Calu3 (cell line): Measurements from ENCODE around the gene C22orf15. TPM values are rescaled to one million over a fixed set of nuclear protein-coding genes. Genes with fewer than 3 reads are reported as not detected.
A peak's percentile ranks its signal among the peaks of the same experiment; 100 is the strongest.

ENCODE experiments used
- BruUV-seq: library from RNA; stranded (reverse); fragments of 400-500 nt; replicated peaks from 2 replicates; lab custom pipeline; 2021; lab: Mats Ljungman, UMichigan
- CTCF ChIA-PET: fragments of 300-600 bp; sonication (Branson Sonifier 250); formaldehyde crosslinking; loops from one replicate; lab custom pipeline; 2022; ENCODE audit warnings: antibody characterized with exemption; lab: Charles Lee
- DNase-seq: peaks from one replicate; pipeline ENCODE4 v3.0.0; 2022
- H3K27ac Mint-ChIP-seq: one replicate; pipeline ENCODE4 v1.8.0; 2022; ENCODE audit warnings: mixed read lengths; ENCODE audit not compliant: unreplicated experiment
- H3K27me3 Mint-ChIP-seq: one replicate; pipeline ENCODE4 v1.8.0; 2022; ENCODE audit warnings: mixed read lengths; ENCODE audit not compliant: unreplicated experiment
- H3K36me3 Mint-ChIP-seq: one replicate; pipeline ENCODE4 v1.8.0; 2022; ENCODE audit warnings: mild to moderate bottlenecking, moderate library complexity, mixed read lengths; ENCODE audit not compliant: insufficient read depth, unreplicated experiment
- H3K4me1 Mint-ChIP-seq: one replicate; pipeline ENCODE4 v1.8.0; 2022; ENCODE audit warnings: mild to moderate bottlenecking, low read depth, mixed read lengths; ENCODE audit not compliant: unreplicated experiment
- H3K4me3 Mint-ChIP-seq: one replicate; pipeline ENCODE4 v1.8.0; 2022; ENCODE audit warnings: mild to moderate bottlenecking, low read depth, moderate library complexity, mixed read lengths; ENCODE audit not compliant: unreplicated experiment
- H3K9me3 Mint-ChIP-seq: one replicate; pipeline ENCODE4 v1.8.0; 2022; ENCODE audit warnings: low read depth, mixed read lengths; ENCODE audit not compliant: unreplicated experiment
- CTCF ChIP-seq: fragments of 200-600 bp; IDR thresholded peaks from one replicate; pipeline ENCODE4 v1.8.0; 2022; ENCODE audit warnings: antibody characterized with exemption; ENCODE audit not compliant: unreplicated experiment
- intact Hi-C: fragments of 100-400 bp; cut with micrococcal nuclease; formaldehyde crosslinking; loops from one replicate; pipeline ENCODE4 v1.10.0; 2022; ENCODE audit not compliant: unreplicated experiment
- total RNA-seq: library from RNA; stranded (reverse); gene quantifications from 2 replicates; pipeline ENCODE4 v1.2.3, GENCODE V29; 2022

The C22orf15 gene
- total RNA-seq, 1 experiment from 2014 or later = not detected

- intact Hi-C loops = no loop called here
- H3K27me3 Mint-ChIP-seq = peaks cover 26% of the 10 kb centered on the region
- CTCF ChIA-PET = no interaction called here
- peak within 1 kb of the TSS; percentile 45 for H3K4me3 Mint-ChIP-seq
- no TSS peak for BruUV-seq
- DNase-seq = peak; percentile 50
- peaks cover 6% of the 10 kb centered on the region for H3K36me3 Mint-ChIP-seq
- no peak within 1 kb of the TSS for H3K27ac Mint-ChIP-seq
- TF ChIP-seq CTCF = no peak
- peaks cover 20% of the 10 kb centered on the region for H3K4me1 Mint-ChIP-seq
- no peaks in the 10 kb centered on the region for H3K9me3 Mint-ChIP-seq
Observed at GRCh38 chr22:23772649-23773473, 10.1 kb downstream of the C22orf15 start, which contains the start of gene MMP11. MMP11 (plus strand) TSS chr22:23772849; CDS start chr22:23772871, 22 bp downstream.

DNA sequence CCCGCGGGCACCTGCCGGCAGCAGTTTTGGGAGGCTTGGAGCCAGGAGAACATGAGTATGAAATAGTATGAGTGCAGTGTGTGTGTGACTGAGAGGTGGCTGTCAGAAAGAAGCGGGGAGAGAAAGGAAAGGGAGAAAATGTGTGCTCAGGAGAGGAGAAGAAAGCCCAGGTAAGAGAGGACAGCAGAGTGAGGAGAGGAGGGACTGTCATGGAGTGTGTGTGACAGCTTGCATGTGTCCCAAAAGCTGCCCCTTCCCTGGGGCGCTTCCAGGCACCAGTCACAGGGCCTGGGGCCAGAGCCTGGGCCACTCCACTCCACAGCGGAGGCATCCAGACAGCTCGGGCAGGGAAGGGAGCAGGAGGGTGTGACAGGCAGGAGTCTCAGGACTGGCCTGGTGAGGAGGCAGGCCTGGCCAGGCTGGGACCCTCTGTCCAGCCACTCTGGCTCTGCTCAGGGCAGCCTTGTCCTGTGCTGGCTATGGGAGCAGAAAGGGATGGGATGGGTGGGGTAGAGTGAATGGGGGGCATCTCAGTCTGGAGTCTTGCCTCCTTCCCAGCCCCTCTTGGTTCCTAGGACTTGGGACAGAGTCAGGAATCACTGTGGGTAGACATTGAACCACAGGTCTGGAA lies 10.8 kb downstream of the C22orf15 start:
- Mint-ChIP-seq H3K36me3 (no peaks in the 10 kb centered on the region), H3K4me3 (peak overlapping the region; percentile 45), H3K9me3 (no peaks in the 10 kb centered on the region), H3K4me1 (peaks cover 20% of the 10 kb centered on the region), H3K27ac (no peak overlapping the region), H3K27me3 (peaks cover 26% of the 10 kb centered on the region)
- no peak for DNase-seq
- TF ChIP-seq CTCF = no peak
- CTCF ChIA-PET = no interaction called here
- intact Hi-C loops = no loop called here
- no TSS peak for BruUV-seq

- TF ChIP-seq CTCF = no peak
- CTCF ChIA-PET = interaction anchor here (0.5 kb wide), 1 partner anchor 83 kb away, joined by 4 read pairs; the partner anchor contains the start of gene SLC2A11
- Mint-ChIP-seq H3K27me3 (peaks cover 26% of the 10 kb centered on the region), H3K9me3 (no peaks in the 10 kb centered on the region), H3K4me3 (no peak overlapping the region), H3K27ac (no peak overlapping the region), H3K4me1 (peaks cover 22% of the 10 kb centered on the region), H3K36me3 (no peaks in the 10 kb centered on the region)
- DNase-seq = no peak
- no TSS peak for BruUV-seq
- intact Hi-C loops = no loop called here
Observed at GRCh38 chr22:23774114-23774921, 11.5 kb downstream of the C22orf15 start.

GRCh38 chr22:23774922-23775436 lies 12.2 kb downstream of the C22orf15 start:
- H3K4me3 Mint-ChIP-seq = no peak overlapping the region
- DNase-seq = no peak
- no peak overlapping the region for H3K27ac Mint-ChIP-seq
- H3K27me3 Mint-ChIP-seq = peaks cover 26% of the 10 kb centered on the region
- BruUV-seq = no TSS peak
- H3K4me1 Mint-ChIP-seq = peaks cover 28% of the 10 kb centered on the region
- TF ChIP-seq CTCF = no peak
- no peaks in the 10 kb centered on the region for H3K9me3 Mint-ChIP-seq
- peaks cover 4% of the 10 kb centered on the region for H3K36me3 Mint-ChIP-seq
- CTCF ChIA-PET = interaction anchor here (0.5 kb wide), 1 partner anchor 83 kb away, joined by 4 read pairs; the partner anchor contains the start of gene SLC2A11
- intact Hi-C loops = no loop called here
